8988T (cell line): ENCODE measurements around the gene OGDHL.
"Not testable (repeated sequence)": the region's sequence is repeated elsewhere in the genome, so short reads cannot be mapped to it uniquely, and the experiment has no call there.

Experiments used
- DNase-seq: peaks from one replicate; pipeline ENCODE4 v3.0.0; 2011

The OGDHL gene

DNA sequence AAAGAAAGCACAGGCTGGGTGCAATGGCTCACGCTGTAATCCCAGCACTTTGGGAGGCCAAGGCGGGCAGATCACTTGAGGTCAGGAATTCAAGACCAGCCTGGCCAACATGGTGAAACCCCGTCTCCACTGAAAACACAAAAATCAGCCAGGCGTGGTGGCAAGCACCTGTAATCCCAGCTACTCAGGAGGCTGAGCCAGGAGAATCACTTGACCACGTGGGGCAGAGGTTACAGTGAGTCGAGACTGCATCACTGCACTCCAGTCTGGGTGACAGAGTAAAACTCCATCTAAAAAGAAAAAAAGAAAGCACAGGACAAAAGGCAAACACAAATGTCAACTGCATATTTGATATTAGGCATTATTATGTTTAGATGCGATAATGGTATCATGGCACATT lies 7.2 kb downstream of the OGDHL start:
- not testable (repeated sequence) for DNase-seq

DNA sequence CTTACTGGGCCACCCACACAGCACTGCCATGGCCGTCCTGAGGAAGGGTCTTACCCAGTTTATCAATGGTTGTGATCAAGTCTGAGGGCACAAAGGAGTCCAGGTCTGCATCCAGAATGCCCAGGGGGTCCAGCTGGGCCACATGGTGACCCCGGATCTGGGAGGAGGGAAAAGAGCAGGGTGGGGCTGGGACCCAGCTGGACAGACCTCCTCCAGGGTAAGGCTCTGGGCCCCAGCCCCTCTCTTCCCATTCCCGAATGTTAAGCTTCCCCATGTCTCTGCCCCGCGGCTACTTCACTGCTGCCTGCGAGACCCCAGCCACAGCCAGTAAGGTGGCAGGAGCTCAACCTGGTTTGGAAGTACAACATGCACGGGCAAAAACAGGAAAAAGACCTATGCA lies 9.5 kb downstream of the OGDHL start:
- no peak for DNase-seq

- no peak for DNase-seq
Observed at GRCh38 chr10:49751636-49752510, 10.2 kb downstream of the OGDHL start.

- no peak for DNase-seq
Observed at GRCh38 chr10:49751216-49751615, 10.9 kb downstream of the OGDHL start.

DNA sequence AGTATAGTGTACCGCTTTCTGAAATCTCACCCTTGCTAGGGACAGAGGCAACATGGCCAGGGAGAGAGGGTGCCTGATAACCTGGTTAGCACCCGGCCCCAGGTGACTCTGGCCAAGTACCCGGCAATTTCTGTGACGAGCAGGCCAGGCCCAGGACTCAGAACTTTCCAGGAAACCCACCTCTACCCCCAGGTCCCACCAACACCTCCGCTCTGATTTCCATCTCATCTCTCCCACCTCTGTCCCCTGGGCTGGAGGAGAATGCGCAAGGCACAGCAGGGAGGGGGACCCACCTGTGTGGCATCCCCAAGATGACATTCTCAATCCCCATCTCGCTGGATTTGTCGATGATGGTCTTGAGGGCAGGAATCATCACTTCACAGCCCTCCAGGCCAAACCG lies 11.6 kb downstream of the OGDHL start:
- no peak for DNase-seq

- no peak for DNase-seq
Observed at GRCh38 chr10:49749556-49750491, 12.3 kb downstream of the OGDHL start.

DNA sequence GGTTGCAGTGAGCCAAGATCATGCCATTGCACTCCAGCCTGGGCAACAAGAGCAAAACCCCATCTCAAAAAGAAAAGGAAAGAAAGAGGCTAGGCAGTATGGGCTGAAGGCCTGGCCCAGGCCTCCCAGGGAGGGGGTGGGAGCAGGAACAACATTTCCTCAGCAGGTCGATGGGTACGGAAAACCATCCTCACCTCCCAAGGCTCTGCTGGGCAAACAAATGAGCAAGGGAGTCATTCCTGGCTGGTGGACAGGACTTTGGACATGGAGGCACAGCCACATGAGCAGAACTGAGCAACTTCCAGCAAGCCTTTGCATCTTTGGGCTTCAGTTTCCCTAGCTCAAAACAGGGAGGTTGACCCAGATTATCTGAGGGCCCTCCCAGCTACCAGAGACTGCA lies 13.0 kb downstream of the OGDHL start:
- no peak for DNase-seq

DNA sequence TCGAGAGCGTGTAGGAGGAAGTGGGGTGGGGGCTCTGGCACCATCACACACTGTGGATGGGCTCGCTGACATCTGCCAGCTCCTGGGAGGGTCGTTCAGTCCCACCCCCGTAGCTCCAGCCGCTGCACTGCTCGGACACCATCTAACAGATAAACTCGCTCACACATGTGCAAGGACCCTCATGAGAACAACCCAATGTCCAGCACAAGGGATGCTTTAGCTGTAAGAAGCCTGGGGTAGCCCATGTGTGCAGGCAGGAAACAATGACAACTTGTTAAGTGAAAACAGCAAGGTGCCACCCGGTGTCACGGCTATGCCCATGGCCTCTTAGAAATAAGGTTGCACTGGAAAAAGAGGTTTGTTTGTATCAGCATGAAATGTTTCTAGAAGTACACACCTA lies 14.1 kb downstream of the OGDHL start:
- no peak for DNase-seq

DNA sequence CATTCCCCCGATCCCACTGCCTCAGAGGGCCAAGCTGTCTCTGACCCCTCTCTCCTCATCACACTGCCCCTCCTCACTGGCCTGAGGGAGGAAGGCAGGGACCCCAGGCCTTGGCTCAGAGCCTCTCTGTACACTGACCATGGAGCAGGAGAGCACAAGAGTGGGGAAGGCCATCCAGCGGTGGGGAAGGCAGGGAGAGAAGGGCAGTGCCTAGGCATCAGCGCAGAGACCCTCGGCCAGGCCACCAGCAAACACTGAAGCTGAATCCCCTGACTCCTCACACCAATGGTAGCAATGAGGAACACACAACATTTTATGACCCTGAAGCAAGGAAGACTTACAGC lies 14.8 kb downstream of the OGDHL start:
- DNase-seq: no peak

- DNase-seq: no peak
Observed at GRCh38 chr10:49746626-49747302, 15.4 kb downstream of the OGDHL start.

DNA sequence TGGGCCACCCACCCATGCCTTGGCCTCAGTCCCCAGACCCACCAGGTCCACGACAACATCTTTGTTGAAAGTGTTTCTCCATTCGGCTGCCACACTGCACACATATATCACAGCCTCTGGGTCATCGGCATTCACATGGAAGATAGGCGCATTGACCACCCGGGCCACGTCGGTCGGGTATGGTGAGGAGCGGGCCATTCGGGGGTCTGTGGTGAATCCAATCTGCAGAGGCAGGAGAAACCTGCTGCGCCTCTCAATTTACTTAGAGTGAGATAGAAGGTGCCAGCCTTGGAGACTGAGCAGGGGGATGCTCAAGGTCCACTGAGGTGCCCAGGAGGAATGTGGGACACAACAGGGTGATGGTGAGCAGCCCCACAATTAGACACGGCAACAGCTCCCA lies 16.4 kb downstream of the OGDHL start:
- no peak for DNase-seq

DNA sequence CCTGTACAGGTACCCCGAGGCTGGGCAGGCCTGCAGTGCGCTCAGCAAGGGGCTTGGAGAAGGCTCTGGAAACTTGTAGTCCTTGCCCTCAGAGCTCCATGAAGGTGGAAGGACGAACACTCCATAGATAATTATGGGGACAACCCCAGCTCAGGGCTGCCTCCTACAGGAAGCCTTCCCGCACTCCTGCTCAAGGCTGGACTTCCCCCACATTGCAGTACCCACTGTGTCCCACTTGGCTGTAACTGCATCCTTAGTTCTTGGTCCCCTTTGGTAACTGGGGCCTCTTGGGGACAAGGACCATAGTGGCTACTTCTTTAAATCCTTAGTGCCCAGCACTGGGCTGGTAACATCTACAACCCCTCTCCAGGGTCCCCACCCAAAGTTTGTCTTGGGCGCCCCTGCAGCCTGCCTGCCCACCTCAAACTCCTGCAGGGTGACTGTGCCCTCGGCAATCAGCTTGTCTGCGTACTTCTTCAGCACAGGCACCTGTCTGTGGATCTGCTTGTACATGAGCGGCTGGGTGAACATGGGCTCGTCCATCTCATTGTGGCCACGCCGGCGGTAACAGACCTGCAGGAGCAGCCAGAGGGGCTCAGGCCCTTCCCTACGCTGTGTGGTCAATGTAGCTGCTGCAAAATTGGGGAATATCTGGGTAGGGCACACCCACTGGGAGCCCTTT lies 17.1 kb downstream of the OGDHL start:
- no peak for DNase-seq

DNA sequence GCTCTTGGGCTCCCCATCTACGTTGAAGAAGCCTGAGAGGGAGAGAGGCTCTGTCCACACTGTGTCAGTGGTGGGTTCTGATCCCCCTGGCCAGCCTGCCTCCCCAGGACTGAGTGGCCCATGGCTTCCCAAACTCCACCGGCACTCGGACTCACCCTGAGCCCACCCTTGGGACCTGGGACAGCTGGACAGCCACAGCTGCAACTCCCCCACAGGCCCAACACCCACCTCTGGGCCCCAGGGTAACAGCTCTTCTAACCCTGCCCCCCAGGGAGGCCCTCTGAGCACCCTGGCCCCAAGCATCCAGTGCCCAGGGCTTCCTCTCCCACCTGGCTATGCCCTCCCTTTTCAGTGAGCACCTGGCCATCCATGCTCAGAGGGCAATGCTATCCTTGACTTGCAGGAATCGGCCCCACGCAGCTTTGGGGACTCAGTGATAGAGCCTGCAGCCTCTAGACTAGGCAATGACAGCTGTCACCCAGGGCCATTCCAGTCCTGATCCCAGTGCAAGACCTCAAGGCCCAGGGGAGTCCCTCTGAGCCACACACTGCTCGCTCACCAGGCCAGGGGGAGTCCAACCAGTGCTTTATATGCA lies 17.9 kb downstream of the OGDHL start:
- DNase-seq: no peak

DNA sequence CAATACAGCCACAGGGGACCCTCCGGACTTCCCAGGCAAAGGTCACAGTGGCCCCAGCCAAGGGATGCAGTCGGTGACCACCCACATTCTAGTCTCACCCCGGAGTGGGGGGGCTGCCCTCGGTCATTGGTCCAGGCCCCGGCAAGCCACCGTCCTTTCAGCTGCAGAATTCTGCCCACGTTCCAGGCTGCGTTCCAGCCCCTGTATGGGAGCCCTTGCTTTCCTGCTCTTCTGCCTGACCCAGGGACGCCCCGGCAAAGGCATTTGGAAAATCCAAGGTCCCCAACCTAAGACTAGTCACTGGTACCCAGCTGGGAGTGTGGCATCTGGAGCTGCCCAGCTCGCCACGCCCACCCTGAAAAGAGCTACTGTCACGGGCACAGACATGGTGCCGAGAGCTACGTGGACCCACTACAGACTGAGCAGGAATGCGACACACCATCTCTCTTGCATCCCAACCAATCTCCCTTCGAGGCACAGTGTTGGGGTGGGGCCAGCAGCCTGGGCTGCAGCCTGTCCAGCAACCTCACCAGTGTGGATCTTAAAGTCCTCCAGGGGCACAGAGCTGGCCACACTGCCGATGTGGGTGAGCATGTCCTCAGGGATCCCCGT lies 18.6 kb downstream of the OGDHL start:
- no peak for DNase-seq

DNA sequence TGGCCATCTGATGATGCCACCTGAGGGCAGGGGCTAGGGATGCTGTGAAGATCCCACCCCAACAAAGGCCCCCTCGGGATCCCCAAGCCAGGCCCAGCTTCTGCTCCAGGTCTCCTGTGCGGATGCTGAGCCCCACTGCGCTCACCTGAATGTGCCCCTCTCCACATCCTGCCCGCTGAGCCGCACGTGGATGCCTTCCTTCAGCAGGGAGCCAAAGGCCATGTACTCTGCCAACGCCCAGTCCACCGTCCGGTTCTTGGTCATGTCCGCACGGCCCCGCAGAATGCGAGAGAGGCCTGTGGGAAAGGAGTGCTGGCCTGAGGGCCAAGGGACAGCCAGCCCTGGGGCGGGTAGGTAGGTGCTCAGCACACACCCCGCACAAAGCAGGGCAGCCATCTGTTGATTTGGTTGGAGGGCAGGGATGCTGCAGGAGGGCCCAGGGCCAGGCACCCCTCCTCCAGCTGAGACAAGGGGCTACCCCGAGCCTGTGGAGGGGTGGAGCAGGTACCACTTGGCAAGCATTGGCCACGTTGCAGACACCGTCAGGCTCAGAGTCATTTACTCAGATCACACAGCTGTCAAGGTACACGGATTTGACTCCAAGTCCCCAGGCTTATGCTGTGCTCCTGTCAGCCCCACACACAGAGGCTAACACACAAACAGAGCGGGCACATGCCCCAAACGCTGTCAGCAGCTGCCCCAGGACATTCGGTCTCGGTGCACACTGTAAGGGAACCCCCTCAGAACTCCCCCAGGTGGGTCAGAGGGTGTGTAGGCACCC lies 19.2 kb downstream of the OGDHL start:
- peak; percentile 9 for DNase-seq

GRCh38 chr10:49741108-49741995 lies 20.8 kb downstream of the OGDHL start:
- peak; percentile 21 for DNase-seq

DNA sequence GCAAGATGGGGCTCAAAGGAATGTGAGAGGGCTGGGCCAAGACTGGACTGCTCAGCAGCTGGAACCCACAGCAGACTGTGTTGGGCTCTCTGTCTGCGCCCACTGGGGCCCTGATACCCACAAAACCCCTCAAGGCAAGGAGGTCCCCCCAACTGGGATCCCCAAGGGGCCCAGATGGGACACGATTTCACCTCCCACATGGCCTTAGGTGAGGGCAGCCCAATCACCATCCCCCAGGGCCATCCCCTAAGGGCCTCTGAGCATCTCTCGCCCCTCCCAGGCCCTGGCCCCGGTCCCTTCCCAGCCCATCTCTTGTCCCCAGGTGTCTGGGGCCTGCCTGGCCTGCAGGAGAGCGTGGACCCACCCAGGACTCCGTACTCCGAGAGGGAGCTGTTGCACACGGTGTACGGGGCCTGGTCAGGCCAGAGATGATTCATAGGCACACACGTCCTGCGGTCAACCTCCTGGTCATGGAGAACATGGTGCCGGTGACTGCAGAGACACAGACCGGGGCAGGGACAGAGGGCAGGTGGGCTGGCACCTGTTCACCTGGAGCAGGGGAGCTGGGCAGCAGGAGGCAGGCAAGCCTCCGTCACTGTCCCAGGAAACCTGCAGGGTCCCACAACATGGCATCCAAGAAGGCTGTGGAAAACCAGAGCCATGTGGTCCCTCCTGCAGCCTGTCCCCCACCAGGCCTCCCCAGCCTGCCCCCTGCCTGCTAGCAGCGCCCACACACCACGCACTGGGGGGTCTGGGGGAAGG lies 21.6 kb downstream of the OGDHL start:
- DNase-seq: peak; percentile 21

GRCh38 chr10:49739426-49739825 lies 22.7 kb downstream of the OGDHL start:
- peak; percentile 7 for DNase-seq
